HUES6 (cell line): ENCODE results near the gene DIP2A.

Experiments
- H3K27ac ChIP-seq: 2 replicates; pipeline ENCODE4 v1.7.0; 2013; ENCODE audit warnings: low read depth, mild to moderate bottlenecking, low read length, inconsistent platforms
- H3K27me3 ChIP-seq: 2 replicates; pipeline ENCODE4 v1.6.1; 2013; ENCODE audit warnings: low read length; ENCODE audit not compliant: control insufficient read depth, insufficient read depth
- H3K36me3 ChIP-seq: 2 replicates; pipeline ENCODE4 v1.6.1; 2013; ENCODE audit warnings: low read length; ENCODE audit not compliant: control insufficient read depth, insufficient read depth
- H3K4me1 ChIP-seq: 2 replicates; pipeline ENCODE4 v1.6.1; 2013; ENCODE audit warnings: low read length; ENCODE audit not compliant: control insufficient read depth, insufficient read depth
- H3K4me3 ChIP-seq: 2 replicates; pipeline ENCODE4 v1.5.1; 2013; ENCODE audit warnings: low read depth, low read length
- H3K9ac ChIP-seq: one replicate; pipeline ENCODE4 v1.6.1; 2013; ENCODE audit warnings: mild to moderate bottlenecking, low read length
- H3K9me3 ChIP-seq: 2 replicates; pipeline ENCODE4 v1.6.1; 2013; ENCODE audit warnings: low read depth, low read length; ENCODE audit not compliant: control insufficient read depth, insufficient read depth

The DIP2A gene

GRCh38 chr21:46610018-46610701 is 151.5 kb downstream of the DIP2A start:
- no peak overlapping the region for H3K4me3 ChIP-seq
- H3K27ac ChIP-seq = no peak overlapping the region
- H3K4me1 ChIP-seq = 0 out of 2 replicates have a peak, but pooled peaks cover 5% of the 10 kb centered on the region
- no peak overlapping the region for H3K9ac ChIP-seq
- no peaks in the 10 kb centered on the region for H3K27me3 ChIP-seq
- H3K36me3 ChIP-seq = no peaks in the 10 kb centered on the region
- H3K9me3 ChIP-seq = peaks cover 6% of the 10 kb centered on the region

- Histone ChIP-seq H3K27me3 (no peaks in the 10 kb centered on the region), H3K9me3 (peaks cover 6% of the 10 kb centered on the region), H3K4me1 (no peaks in the 10 kb centered on the region), H3K9ac (no peak overlapping the region), H3K27ac (no peak overlapping the region), H3K36me3 (no peaks in the 10 kb centered on the region), H3K4me3 (no peak overlapping the region)
Observed at GRCh38 chr21:46613391-46613790, 154.7 kb downstream of the DIP2A start.

DNA sequence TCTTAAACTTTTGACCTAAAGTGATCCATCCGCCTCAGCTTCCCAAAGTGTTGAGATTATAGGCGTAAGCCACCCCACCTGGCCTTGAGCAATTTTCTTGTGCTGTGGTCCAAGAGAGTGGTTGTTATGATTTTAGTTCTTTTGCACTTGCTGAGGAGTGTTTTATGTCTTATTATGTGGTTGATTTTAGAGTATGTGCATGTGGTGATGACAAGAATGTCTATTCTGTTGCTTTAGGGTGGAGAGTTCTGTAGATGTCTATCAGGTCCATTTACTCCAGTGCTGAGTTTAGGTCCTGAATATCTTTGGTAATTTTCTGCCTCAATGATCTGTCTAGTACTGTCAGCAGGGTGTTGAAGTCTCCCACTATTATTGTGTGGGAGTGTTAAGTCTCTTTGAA is 157.4 kb downstream of the DIP2A start:
- no peak overlapping the region for H3K9ac ChIP-seq
- no peak overlapping the region for H3K27ac ChIP-seq
- no peaks in the 10 kb centered on the region for H3K9me3 ChIP-seq
- H3K4me1 ChIP-seq = no peaks in the 10 kb centered on the region
- no peaks in the 10 kb centered on the region for H3K36me3 ChIP-seq
- no peak overlapping the region for H3K4me3 ChIP-seq
- no peaks in the 10 kb centered on the region for H3K27me3 ChIP-seq

- H3K9ac ChIP-seq = no peak overlapping the region
- no peaks in the 10 kb centered on the region for H3K36me3 ChIP-seq
- H3K4me1 ChIP-seq = no peaks in the 10 kb centered on the region
- H3K27me3 ChIP-seq = no peaks in the 10 kb centered on the region
- H3K4me3 ChIP-seq = no peak overlapping the region
- no peaks in the 10 kb centered on the region for H3K9me3 ChIP-seq
- no peak overlapping the region for H3K27ac ChIP-seq
Observed at GRCh38 chr21:46616656-46617055, 158.0 kb downstream of the DIP2A start.

DNA sequence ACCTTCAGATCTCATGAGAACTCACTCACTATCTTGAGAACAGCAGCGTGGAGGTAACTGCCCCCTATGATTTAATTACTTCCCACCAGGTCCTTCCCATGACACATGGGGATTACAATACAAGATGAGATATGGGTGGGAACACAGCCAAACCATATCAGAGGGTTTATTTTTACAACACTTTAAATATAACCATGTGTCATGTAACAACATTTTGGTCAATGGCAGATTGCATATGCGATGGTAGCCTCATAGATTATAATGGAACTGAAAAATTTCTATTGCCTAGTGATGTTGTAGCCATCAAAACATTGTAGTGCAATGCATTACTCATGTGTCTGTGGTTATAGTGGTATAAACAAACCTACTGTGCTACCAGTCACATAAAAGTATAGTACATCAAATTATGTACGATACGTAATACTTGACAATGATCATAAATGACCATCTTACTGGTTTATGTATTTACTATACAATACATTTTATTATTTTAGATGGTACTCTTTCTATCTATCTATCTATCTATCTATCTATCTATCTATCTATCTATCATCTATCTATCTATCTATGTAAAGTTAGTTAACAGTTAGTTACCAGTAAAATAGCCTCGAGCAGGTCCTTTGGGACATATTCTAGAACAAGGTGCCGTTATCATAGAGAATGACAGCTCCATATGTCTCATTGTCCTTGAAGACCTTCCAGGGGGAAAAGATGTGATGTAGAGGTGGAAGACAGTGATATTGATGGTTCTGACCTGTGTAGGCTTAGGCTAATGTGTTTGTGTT is 158.8 kb downstream of the DIP2A start:
- H3K4me3 ChIP-seq = no peak overlapping the region
- no peak overlapping the region for H3K9ac ChIP-seq
- no peaks in the 10 kb centered on the region for H3K9me3 ChIP-seq
- no peak overlapping the region for H3K27ac ChIP-seq
- H3K4me1 ChIP-seq = no peaks in the 10 kb centered on the region
- H3K27me3 ChIP-seq = no peaks in the 10 kb centered on the region
- H3K36me3 ChIP-seq = no peaks in the 10 kb centered on the region

GRCh38 chr21:46618738-46619379 is 160.2 kb downstream of the DIP2A start:
- Histone ChIP-seq H3K9ac (no peak overlapping the region), H3K4me1 (no peaks in the 10 kb centered on the region), H3K9me3 (no peaks in the 10 kb centered on the region), H3K27ac (no peak overlapping the region), H3K36me3 (no peaks in the 10 kb centered on the region), H3K27me3 (no peaks in the 10 kb centered on the region), H3K4me3 (no peak overlapping the region)
